ENCODE results near the gene SVEP1.
"Not testable (repeated sequence)": the region's sequence is repeated elsewhere in the genome, so short reads cannot be mapped to it uniquely, and the experiment has no call there.

SVEP1 gene

DNA sequence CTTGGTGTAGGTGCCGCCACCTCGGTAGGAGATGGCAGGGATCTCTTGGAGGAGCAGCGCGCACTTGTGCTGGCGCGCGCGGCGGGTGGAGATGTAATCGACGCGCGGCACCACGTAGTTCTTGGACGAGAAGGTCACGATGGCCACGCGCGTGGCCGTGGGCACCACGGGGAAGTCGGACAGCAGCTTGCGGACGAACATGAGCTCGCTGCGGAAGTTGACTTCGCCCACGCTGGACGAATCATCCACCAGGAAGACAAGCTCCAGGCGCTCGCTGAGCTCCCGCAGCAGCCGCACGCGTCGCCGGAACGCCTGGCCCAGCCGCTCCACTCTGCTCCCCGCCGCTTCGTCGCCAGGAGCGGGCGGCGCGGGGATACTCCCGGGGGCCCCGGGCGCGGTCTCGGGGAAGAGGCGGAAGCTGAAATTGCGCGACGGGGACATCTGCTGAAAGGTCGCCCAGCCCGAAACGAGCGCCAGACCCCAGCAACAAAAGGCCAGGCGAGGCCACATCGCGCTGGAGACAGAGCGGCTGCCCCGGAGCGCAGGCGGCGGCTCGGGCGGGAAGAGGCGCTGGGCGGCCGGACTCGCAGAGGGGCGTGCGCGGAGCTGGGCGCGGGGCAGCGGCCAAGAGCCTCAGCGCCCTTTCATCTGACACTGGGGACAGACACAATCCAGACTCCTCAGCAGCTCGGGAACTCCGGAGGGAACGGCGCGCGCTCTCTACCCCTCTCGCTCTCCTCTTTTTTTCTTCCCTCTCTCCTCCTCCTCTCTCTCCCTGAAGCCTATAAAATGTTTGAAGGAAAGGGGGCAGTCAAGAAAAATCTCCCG, at the start of gene SVEP1:
SVEP1 (minus strand) TSS at position 708 of the 828 bp plus-strand sequence; CDS start at position 510, 198 bp downstream.
- peak; percentile 38 for DNase-seq (ENCODE audit: low read depth)

DNA sequence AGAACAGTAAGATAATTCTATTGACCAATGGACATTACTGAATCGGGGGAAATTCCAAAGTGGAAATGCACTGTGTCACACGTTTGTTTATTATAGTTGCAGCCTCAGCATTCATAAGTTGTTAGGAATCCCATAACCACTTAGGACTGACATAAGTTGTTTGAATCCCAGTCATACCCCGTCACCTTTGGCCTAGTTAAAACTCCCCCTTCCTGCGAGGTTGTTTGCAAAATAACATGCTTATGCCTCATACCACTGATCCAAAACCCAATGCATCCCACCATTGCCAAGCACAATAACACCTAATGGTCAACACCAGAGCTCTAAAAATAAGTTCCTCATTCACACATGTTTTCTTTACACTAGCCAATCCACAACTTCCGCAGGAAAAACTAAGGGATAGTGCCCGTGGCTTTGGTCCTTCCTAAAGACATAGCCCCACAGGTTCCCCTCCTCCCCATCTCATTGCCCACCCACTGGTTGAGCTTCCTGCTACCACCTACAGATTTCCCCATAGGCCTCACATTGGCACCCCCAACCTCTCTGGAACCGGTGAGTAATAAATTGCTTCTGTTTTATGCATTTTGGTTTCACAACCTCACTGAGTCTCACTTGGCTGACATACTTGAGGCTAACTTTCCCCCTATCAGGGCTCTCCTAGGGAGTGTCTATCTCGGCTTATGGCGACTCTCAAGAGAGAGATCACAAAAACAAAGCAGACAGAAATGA, 46.7 kb upstream of the SVEP1 start:
- peak; percentile 77 for DNase-seq (ENCODE audit: low read depth)

DNA sequence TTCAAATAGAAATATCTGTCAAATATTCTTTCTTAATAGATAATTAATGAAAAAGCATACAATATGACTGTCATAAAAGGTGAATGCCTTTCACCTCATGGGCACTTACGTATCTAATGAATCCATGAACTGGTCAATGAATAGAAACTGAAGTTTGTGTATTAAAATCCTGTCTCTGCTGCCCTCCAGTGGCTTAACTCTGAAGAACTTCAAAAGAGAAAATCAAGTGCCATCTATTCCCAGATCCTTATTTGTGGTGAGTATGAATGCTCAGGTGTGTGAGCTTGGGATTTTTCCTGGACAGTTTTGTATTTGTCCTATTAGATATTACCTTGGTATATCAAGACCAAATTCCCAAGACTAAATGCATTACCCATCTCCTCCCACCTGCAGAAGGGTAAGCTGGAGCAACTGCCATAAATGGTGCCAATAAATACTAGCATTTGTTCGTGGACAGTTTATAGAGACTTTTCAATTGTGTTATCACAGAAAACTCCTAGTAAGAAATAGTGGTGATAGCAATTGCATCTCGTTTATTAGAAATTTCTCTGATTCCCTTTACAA, 44.0 kb upstream of the SVEP1 start:
- DNase-seq (ENCODE audit: low read depth), result peak; percentile 46

DNA sequence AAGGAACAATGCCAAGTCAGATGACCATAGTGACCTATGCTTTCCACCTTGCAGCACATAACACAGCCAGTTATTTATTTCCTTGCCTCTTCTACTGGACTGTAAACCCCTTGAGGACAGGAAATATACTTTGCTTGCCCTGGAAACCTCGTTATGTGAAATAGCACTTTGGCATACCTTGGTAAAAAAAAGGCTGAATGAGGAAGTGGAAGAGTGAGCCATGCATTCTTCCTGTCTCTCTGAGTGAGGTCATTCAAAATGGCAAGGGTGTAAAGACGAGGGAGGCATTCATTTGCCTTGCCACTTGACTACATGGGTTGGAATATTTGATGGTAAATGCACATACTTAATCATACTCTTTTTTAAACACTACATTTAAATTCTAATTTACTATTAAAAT, 42.8 kb upstream of the SVEP1 start:
- no peak for DNase-seq (ENCODE audit: low read depth)

DNA sequence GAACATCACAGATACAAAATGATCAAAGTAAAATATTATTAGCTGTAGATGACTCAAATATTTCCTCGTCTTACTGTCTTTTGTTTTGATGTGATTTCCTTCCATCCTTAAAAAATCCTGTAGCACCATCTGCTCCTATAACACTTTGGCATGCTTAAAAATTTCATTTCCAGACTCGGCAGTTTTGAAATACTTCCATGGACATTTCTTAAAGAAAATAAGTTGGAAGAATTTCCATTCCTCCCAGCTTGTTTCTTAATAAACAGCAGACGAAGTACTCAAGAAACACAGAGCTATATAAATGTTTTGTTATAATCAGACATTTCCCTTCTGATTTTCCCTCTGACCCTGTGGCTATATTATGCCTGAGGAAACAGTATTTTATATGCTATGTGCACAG, 41.2 kb upstream of the SVEP1 start:
- DNase-seq (ENCODE audit: low read depth), result no peak

DNA sequence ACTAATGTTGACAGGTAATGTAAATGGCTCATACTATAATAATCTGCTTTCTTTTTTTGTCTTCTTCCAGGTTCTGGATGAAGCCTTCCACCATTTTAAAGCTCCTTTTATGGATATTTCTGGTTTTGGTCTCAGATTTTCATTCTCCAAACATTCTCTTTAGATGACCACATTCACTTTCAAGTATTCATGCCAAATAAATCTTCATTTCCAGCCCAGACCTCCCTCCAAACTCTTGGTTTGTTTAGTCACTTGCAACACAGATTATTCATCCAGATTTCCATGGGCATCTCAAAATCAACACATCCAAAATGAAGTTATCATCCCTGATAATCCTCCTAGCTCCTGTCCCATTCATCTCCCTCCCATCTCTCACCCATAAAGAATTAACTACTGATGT, 40.3 kb upstream of the SVEP1 start:
- no peak for DNase-seq (ENCODE audit: low read depth)

DNA sequence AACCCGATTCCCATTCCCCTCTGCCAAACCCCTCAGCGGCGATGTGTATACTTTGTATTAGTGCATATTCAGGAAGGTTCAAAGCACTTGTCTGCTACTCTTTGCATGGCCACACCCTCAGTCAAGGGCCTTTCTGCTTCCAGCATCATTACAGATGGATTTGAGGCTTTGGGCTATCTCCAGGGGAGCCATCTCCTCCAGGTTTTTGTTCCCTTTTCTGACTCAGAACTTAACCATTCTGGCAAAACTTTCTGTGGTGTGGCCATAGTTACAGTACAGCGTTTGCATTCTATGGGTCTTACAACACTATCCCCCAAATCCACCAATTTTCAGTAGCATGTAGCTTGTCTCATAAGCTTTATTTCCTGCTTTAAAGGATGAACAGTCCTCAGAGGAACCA, 36.0 kb upstream of the SVEP1 start:
- no peak for DNase-seq (ENCODE audit: low read depth)

DNA sequence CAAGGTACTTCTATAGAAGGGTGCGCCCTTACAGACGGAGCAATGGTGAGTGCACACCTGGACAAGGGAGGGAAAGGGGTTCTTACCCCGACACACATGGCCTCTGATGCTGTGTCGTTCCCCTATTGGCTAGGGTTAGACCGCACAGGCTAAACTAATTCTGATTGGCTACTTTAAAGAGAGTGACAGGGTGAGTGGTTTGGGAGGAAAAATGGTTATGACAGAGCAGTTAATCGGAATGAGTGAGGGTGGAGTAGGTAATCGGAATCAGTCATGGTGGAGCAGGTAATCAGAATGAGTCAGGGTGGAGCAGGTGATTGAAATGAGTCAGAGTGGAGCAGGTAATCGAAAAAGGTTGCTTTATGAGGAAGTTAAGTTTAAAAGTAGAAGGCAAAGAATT, 35.0 kb upstream of the SVEP1 start:
- DNase-seq (ENCODE audit: low read depth), result not testable (repeated sequence)

DNA sequence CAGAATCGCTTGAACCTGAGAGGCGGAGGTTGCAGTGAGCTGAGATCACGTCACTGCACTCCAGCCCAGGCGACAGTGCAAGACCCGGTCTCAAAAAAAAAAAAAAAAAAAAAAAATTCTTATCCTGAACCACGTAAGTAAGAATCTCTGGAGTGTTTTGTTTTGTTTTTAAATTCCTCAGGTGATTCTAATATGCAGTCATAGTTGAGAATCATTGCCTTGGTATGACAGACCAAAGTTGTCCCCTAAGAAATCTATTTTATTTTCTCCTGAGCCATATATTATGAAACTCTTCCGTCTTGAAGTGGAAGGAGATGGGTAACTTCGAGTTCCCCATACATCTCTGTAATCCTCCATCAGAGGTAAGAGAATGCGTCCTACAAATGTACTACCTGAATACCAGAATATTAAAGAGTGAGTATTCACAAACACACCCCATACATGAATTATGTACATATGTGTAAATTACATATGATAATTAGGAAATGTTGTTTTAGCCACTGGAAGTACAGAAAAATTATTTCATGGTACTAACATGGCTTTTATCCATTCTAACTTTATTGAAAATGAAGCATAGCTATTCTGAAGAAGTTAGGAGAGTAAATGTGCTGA, 26.7 kb upstream of the SVEP1 start:
- DNase-seq (ENCODE audit: low read depth), result no peak

DNA sequence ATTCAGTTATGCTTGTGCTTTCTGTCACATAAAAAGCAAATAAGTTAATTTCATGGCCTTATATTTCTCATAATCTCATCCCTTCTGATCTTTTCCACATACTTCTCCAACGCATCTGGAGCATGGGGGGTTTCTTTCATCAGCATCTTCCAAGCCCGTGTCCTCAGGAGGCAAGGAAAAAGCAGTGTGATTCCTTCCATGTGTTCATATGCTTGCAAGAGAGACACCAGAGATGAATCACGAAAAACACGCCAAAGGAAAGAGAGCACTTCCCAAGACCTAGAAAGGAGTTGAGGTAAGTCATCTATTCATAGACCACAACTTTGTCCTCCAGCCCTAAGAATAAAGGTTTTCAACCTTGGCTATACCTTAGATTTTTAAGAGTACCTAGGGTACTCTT, 26.0 kb upstream of the SVEP1 start:
- DNase-seq (ENCODE audit: low read depth), result no peak

DNA sequence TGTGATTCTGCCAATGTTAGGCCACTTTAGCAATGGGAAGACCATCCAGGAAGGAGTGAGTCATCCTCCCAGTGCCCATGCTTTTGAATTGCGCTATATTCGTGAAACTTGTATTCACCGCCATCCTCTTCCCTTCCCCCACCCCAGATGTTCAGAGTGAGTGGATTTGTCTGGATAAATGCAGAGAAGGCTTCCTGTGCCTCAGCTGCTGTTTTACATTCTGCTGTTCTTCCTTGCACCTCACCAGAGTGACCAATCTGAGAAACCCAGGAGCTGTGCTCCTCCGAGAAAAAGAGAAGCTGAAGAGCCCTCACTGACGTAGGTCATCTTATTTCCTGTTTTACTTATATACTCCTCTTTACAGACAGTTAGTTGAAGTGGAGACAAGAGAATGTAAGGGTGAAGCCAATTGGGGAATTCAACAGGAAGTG, 24.6 kb upstream of the SVEP1 start:
- no peak for DNase-seq (ENCODE audit: low read depth)

DNA sequence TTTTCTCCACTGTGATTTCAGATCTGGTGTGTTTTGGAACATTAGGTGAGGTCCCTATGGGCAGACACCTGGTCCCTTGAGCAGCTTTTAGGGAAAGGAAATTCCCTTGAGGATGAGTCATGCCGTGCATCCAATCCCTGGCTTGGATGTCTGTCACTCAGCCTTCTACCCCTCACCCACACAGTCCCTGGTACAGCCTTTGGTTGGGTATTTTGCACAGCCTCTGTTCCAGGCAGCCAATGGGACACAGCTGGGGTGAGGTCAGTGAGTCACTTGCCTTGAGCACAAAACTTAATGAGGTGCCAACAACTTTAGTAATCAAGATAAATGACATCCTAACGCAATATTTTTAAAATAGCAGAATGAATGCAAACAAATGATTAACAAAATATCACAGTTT, 22.7 kb upstream of the SVEP1 start:
- no peak for DNase-seq (ENCODE audit: low read depth)

DNA sequence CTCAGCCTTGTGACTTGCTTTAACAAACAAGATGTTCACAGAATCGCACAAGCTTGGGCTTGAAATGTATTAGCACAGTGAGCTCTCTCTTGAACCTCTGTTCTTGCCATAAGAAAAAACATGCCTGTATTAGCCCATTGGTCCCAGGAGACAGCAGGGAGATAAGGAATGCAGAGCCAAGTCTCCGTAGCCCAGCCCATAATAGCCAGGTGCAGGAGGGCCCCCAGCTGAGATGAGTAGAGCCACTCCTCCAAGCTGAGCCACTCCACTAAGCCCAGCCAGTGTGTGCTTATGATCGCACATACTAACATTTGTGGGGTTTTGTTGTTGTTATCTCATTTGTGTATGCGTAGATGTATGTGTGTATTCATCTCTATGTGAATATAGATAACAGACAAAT, 21.6 kb upstream of the SVEP1 start:
- no peak for DNase-seq (ENCODE audit: low read depth)

DNA sequence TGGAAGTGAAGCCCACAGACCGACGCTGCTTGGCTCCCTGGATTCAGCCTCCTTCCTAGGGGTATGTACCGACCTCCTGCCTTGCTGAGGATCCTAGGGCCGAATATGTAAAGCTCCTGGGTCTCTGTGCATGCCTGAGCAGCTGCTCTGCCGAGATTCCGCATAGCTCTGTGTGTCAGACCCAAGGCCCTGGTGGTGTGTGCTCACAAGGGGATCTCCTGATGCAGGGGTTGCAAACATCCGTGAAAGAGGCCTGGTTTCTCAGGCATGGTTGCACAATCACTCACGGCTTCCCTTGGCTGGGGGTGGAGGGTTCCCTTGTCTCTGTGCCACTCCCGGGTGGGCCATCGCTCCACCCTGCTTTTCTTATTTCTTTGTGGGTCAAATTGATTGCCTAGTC, 19.9 kb upstream of the SVEP1 start:
- no peak for DNase-seq (ENCODE audit: low read depth)

DNA sequence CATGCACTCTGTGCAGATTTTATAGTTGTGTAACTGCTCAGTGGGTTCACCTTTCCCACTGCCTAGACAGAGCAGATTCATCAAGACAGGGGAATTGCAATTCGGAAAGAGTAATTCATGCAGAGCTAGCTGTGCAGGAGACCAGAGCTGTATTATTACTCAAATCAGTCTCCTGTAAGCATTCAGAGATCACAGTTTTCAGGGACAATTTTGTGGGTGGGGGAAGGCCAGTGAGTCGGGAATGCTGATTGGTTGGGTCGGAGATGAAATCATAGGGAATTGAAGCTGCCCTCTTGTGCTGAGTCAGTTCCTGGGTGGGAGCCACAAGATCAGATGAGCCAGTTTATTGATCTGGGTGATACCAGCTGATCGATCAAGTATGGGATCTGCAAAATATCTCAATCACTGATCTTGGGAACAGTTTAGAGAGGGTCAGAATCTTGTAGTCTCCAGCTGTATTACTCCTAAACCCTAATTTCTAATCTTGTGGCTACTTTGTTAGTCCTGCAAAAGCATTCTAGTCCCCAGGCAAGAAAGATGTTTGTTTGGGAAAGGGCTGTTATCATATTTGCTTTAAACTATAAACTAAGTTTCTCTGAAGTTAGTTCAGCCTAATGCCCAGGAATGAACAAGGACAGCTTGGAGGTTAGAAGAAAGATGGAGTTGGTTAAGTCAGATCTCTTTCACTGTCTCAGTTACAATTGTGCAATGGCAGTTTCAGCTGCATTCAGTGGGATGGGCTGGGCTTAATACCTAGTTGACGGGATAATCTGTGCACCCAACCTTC, 12.7 kb upstream of the SVEP1 start:
- DNase-seq (ENCODE audit: low read depth), result no peak

DNA sequence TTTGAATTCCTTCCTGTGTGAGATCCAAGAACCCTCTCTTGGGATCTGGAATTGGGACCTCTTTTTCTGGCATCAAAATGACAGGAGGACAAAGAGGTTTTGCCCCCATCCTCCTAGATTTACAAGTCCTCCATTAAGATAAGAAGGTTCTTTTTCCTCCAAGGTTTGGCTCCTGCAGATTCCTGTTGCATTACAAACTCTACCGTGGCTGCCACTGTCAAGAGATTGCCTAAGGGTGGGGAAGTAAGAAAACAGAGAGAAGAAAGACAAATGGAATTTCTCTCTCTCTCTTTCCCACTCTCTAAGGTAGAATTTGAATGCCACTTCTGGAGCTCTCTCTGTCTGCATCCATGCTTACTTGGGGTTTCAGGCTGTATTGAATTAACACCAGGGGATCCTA, 12.0 kb upstream of the SVEP1 start:
- no peak for DNase-seq (ENCODE audit: low read depth)

DNA sequence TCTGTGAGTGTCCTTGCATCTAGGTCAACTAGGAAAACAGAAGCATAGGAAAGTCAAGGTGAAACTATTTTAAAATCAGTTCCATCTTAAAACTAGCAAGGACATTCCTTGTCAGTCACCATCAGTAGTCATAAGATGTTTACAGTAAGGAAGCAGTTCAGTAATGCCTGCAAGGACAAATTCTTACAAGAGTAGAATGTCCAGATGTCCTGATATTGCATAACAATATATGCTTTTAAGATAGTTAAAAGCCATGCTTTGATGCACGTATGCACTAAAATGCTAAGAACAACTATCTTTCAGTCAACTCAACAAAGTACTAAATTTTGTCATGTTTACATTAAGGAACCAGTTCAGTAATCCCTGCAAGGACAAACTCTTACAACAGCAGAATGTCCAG, 11.3 kb upstream of the SVEP1 start:
- no peak for DNase-seq (ENCODE audit: low read depth)

DNA sequence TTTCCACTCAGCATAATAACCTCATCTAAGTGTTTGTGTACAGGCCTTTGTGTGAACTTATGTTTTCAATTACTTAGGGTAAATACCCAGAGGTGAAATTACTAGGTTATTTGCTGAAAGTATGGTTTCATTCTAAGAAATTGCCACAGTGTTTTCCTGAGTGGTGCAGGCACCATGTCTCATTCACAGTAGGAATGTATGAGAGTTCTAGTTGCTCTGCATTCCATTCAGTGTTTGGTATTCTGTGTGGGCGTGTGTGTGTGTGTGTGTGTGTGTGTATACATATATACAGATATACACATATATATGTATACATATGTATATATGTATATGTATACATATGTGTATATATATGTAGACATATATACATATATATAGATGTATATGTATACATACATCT, 8.8 kb upstream of the SVEP1 start:
- no peak for DNase-seq (ENCODE audit: low read depth)

DNA sequence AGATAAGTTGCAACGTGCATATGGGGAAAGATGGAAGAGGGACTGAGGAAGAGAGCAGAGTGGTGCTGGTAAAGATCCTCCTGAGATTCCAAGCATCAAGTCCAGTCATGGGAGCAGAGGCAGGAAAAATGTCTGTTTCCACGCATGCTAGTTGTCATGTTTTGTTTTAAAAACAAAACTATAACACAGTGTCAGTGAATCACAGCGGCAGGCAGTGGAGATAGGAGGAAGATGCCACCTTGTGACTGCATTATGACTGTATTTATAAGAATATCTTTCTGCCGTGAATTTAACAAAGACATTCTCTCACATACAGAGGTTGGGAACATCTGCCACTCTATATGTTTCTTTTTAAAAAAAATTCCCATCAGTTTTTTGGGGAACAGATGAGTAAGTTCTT, 3.7 kb upstream of the SVEP1 start:
- DNase-seq (ENCODE audit: low read depth), result no peak

DNA sequence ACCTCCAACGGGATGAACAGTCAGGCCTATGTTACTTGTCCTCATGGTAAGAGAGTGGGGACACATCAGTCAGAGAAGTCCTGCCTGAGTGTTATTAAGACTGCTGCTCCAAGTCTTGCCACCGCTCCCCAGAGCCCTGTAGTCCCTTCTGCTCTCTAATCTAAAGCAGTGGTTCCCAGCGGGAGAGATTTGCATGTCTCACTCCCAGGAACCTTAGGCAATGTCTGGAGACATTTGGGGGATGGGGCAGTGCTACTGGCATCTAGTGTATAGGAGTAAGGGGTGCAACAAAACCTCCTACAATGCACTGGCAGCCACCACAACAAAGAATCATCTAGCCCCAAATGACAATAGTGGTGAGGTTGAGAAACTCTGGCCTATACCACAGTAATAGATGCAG, 2.6 kb upstream of the SVEP1 start:
- DNase-seq (ENCODE audit: low read depth), result no peak

DNA sequence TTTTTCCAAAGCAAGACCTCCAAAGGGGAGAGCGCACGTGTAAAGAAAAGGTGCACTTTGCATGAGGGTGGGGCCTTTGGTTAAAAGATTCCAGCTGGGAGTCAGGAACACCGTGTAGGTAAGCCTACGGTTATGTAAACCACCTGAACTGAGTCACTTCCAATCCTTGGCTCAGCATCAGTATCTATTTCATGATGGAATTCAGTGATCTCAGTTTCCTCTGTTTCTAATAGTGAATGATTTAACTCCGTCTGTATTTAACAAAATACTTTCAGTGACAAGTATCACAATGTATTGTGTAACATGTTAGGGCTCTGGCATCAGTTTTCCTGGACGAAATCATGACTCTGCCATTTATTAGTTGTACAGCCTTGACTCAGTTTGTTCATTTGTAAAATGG, 1.3 kb upstream of the SVEP1 start:
- no peak for DNase-seq (ENCODE audit: low read depth)

DNA sequence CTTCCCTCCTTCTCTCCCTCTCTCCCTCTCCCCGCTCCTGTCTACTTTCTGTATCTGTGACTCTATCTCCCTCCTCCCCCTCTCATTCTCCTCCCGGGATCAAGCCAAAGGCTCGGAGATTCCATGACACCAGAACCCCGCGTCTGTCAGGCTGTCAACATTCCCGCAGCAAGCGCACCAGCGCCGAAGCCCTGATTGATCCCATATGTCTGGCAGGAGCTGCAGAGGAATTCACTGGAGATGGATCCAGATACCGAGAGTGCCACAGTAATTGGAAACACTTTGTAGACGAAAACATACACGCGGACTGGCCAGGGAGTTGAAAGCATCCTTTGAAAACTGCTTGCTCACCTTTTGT, 300 bp upstream of the SVEP1 start:
- peak; percentile 91 for DNase-seq (ENCODE audit: low read depth)

All from fibroblast of the conjunctiva (primary cell).